HG03342 (cell line): Measurements from ENCODE around the gene KMO.
A peak's percentile ranks its signal among the peaks of the same experiment; 100 is the strongest.

ENCODE experiments used
- ATAC-seq: cut with Tn5 transposase; IDR thresholded peaks from one replicate; pipeline ENCODE4 v1.9.1; 2021; ENCODE audit warnings: mild to moderate bottlenecking, moderate library complexity; ENCODE audit not compliant: unreplicated experiment

The KMO gene

DNA sequence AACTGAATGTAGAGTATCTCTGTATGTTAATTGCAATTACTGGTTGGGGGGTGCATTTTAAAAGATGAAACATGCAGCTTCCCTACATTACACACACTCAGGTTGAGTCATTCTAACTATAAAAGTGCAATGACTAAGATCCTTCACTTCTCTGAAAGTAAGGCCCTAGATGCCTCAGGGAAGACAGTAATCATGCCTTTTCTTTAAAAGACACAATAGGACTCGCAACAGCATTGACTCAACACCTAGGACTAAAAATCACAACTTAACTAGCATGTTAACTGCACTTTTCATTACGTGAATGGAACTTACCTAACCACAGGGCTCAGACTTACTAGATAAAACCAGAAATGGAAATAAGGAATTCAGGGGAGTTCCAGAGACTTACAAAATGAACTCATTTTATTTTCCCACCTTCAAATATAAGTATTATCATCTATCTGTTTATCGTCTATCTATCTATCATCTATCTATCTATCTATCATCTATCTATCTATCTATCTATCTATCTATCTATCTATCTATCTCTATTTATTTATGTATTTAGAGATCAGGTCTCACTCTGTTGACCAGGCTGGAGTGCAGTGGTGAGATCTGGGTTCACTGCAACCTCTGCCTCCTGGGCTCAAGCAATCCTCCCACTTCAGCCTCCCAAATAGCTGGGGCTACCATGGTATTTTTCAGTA, 60.2 kb downstream of the KMO start:
- peak; percentile 75 for ATAC-seq

DNA sequence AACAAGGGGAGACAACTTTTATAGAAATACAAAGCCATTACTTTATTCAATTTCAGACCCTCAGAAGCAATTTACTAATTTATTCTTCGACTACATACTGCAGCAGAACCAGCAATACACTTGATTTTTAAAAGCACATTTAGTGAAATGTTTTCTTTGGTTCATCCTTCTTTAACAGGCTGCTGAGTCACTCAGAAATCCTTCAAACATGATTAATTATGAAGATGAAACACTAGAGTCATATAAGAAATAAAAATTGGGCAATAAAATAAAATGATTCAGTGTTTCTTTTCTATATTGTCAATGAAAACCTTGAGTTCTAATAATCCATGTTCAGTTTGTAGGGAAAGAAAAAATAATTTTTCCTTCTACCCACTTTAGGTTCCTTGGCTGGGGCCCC, 61.0 kb downstream of the KMO start:
- no peak for ATAC-seq

- ATAC-seq = no peak
Observed at GRCh38 chr1:241596633-241597032, 64.5 kb downstream of the KMO start.

DNA sequence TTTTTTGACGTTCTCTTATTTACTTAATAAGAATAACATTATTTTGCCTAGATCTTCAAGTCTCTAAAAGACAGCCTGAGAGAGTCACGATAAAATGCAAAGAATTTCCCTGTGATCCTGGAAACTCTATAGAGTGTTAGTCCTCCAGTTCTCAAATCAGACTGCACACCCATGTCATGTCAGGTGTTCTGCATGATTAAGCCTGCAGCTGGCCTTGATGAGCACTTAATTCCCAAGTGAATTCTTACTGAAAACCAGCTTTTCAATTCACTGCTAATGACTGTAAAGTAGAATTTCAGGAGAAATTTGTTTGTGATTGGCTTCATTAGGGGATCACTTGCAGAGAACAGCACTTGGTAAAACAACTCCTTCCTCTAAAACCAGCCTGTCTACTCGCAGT, 66.1 kb downstream of the KMO start:
- ATAC-seq = no peak

DNA sequence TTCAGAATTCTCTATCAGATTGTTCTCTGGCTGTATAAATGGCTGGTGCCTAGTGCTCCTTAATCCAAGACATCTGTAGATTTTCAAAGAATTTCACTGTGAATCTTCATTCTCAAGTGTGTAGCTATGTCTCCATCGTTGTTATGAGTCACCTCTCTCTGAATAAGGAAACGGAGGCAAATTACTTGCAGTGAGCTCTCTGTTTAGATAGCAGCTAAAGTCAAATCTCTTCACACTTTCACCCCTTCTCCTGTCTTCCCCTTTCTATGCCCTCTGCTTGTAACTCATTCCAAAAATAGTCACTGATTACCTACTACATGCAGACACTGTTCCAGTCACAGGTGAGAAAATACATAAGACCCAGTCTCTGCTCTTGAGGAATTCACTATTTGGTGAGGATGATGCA, 68.3 kb downstream of the KMO start:
- ATAC-seq = peak; percentile 83

DNA sequence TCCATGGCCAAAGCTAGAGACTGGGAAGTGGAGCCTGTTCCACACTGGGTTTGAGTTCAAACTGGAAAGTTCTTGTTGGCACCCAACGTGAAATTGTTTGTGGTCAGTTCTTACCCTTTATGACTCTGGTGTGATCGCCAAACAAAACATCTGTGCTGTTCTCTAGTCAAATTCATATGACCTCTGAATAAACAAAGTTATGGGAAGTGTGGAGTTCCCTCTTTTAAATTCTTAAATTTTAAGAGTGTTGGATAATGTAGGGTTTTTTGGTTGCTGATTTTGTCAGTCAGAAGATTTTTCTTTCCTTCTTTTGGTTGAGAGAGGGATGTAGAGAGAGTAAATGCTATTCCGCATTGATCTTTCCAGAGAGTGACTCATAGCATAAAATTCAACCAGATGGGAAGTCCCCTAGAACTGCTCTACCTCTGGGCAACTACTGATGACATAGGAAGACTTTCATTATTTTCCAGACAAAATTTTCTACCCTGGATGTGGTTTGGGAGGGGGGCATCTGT, 71.6 kb downstream of the KMO start:
- no peak for ATAC-seq

- no peak for ATAC-seq
Observed at GRCh38 chr1:241605146-241605805, 73.1 kb downstream of the KMO start.

- ATAC-seq = no peak
Observed at GRCh38 chr1:241606544-241606943, 74.4 kb downstream of the KMO start.

DNA sequence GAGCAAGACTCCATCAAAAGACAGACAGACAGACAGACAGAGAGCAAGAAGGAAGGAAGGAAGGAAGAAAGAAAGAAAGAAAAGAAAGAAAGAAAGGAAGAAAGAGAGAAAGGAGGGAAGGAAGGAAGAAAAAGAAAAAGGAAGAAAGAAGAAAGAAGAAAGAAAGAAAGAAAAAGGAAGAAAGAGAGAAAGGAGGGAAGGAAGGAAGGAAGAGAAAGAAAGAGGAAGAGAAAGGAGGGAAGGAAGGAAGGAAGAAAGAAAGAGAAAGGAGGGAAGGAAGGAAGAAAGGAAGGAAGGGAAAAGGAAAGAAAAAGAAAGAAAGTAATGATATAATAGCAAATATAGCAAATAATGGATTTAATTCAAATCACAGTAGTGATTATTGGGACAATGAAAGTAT, 75.3 kb downstream of the KMO start:
- no peak for ATAC-seq

- no peak for ATAC-seq
Observed at GRCh38 chr1:241608379-241609033, 76.3 kb downstream of the KMO start.

GRCh38 chr1:241610056-241610815, 78.1 kb downstream of the KMO start:
- no peak for ATAC-seq

GRCh38 chr1:241611063-241611462, 78.9 kb downstream of the KMO start:
- peak; percentile 91 for ATAC-seq

DNA sequence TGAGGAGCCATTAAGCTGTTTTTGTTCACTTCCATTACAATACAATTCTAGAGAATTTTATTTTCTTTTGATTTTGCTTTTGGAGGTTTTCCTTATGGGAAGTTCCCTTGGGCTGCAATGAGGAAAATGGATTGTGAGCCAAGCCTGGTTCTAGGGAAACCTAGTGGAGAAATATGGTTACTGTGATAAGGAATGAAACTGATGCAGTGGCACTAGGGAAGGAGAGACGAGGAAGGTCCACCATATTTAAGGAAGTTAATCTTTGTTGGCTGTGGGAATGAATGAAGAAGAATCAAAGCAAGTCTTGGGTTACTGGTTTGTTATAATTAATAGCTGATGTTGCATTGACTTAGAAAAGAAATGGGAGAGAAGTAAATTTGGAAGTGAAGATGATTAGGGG, 79.6 kb downstream of the KMO start:
- ATAC-seq = no peak

DNA sequence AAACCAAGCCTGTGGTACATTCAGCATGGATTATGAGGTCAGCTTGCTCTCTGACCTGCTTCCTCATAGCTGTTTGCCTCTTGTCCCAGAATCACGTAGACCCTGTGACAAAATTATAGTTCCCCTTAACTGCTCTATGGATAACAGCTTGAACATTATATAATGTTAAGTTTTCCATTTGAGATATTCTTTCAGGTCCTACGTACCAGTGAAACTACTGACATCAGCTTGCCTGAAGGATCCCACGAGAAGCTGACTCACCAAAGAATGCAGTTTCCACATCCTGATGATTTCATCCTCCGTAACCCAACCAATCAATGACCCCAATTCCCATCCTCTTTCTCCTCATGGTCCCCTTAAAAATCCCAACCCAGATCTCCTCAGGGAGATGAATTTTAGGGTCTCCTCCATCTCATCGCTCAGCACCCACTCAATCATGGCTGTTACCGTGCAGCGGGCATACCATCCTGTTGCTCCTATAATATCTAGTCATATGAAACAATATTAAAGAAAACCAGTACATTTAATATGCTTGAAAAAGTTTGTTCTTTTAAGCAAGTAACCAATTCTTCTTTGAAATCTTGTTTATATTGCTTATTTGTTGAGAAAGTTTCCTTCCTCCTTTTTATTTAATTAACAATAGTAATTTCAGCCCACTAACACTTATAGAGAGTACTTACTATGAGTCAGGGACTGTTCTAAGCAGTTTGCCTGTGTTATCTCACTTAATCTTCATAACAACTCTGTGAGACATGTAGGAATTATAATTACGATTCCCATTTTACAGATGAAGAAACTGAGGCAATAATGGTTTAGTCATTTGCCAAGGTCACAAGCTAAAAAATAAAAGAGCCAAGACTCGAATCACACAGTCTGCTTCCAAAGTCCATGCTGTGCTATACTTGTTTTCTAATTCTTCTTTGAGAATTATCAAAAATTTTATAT, 80.6 kb downstream of the KMO start:
- ATAC-seq = no peak

DNA sequence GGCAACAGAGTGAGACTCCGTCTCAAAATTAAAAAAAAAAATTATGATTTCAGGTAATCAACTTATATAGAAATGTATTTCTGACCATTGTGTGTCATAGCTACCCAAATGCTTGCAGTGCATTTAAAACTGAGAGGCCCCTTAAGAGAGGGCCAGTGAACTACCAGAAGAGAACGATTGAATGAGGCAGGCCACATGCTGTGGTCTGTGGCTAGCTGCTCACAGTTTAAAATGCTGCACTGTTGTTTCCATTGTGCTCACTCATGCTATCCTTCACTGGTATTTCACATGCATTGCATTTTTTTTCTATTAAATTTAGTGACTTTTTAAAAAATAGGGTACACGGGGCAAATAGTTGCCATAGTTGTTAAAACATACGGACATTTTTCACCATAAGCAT, 82.0 kb downstream of the KMO start:
- no peak for ATAC-seq

DNA sequence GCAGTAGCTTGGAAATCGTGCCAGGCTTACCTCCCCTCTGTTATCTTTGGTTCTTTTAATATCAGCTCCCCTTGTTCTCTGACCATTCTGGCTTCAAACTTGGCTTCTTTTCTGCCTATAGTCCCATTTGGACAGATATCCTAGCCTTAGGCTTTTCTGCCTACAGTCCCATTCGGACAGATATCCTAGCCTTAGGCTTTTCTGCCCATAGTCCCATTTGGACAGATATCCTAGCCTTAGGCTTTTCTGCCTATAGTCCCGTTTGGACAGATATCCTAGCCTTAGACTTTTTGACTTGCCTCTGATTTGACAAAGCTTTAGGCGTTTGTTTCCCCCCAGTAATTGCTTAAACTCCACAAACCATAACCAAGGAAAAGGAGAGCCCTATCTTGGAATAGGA, 82.4 kb downstream of the KMO start:
- ATAC-seq = no peak

- ATAC-seq = no peak
Observed at GRCh38 chr1:241615043-241615974, 83.1 kb downstream of the KMO start.

- ATAC-seq = no peak
Observed at GRCh38 chr1:241617426-241617825, 85.2 kb downstream of the KMO start.

DNA sequence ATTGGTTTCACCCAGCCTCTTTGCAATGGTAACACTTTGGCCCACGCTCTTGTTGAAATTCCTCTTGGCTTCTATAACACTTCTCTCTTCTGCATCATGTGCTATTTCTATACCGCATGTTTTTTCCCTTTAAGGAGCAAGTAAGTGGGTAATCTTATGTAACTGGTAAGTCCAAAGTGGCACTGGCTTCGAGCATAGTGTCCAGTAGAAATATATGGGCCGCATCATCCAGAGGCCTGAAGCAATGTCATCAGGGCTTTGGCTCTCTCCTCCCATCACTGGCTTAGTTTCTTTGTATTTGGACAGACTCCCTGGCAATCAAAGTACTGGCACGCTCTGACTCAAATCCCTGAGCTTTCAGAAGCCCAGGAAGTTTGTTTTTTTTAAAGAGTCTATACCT, 90.5 kb downstream of the KMO start:
- ATAC-seq = no peak
